Calu3 (cell line): ENCODE results near the gene CCDC172. TPM values are rescaled to one million over a fixed set of nuclear protein-coding genes. Genes with fewer than 3 reads are reported as not detected.

Source experiments
- BruUV-seq: library from RNA; stranded (reverse); fragments of 400-500 nt; replicated peaks from 2 replicates; lab custom pipeline; 2021; lab: Mats Ljungman, UMichigan
- CTCF ChIA-PET: fragments of 300-600 bp; sonication (Branson Sonifier 250); formaldehyde crosslinking; loops from one replicate; lab custom pipeline; 2022; ENCODE audit warnings: antibody characterized with exemption; lab: Charles Lee
- DNase-seq: peaks from one replicate; pipeline ENCODE4 v3.0.0; 2022
- H3K27ac Mint-ChIP-seq: one replicate; pipeline ENCODE4 v1.8.0; 2022; ENCODE audit warnings: mixed read lengths; ENCODE audit not compliant: unreplicated experiment
- H3K27me3 Mint-ChIP-seq: one replicate; pipeline ENCODE4 v1.8.0; 2022; ENCODE audit warnings: mixed read lengths; ENCODE audit not compliant: unreplicated experiment
- H3K36me3 Mint-ChIP-seq: one replicate; pipeline ENCODE4 v1.8.0; 2022; ENCODE audit warnings: mild to moderate bottlenecking, moderate library complexity, mixed read lengths; ENCODE audit not compliant: insufficient read depth, unreplicated experiment
- H3K4me1 Mint-ChIP-seq: one replicate; pipeline ENCODE4 v1.8.0; 2022; ENCODE audit warnings: mild to moderate bottlenecking, low read depth, mixed read lengths; ENCODE audit not compliant: unreplicated experiment
- H3K4me3 Mint-ChIP-seq: one replicate; pipeline ENCODE4 v1.8.0; 2022; ENCODE audit warnings: mild to moderate bottlenecking, low read depth, moderate library complexity, mixed read lengths; ENCODE audit not compliant: unreplicated experiment
- H3K9me3 Mint-ChIP-seq: one replicate; pipeline ENCODE4 v1.8.0; 2022; ENCODE audit warnings: low read depth, mixed read lengths; ENCODE audit not compliant: unreplicated experiment
- CTCF ChIP-seq: fragments of 200-600 bp; IDR thresholded peaks from one replicate; pipeline ENCODE4 v1.8.0; 2022; ENCODE audit warnings: antibody characterized with exemption; ENCODE audit not compliant: unreplicated experiment
- intact Hi-C: fragments of 100-400 bp; cut with micrococcal nuclease; formaldehyde crosslinking; loops from one replicate; pipeline ENCODE4 v1.10.0; 2022; ENCODE audit not compliant: unreplicated experiment
- total RNA-seq: library from RNA; stranded (reverse); gene quantifications from 2 replicates; pipeline ENCODE4 v1.2.3, GENCODE V29; 2022

Gene CCDC172
- total RNA-seq, 1 experiment from 2014 or later = not detected

GRCh38 chr10:116408719-116409118 lies 84.5 kb downstream of the CCDC172 start:
- Mint-ChIP-seq H3K9me3 (peaks cover 2% of the 10 kb centered on the region), H3K4me3 (no peak overlapping the region), H3K36me3 (no peaks in the 10 kb centered on the region), H3K27me3 (peaks cover 26% of the 10 kb centered on the region), H3K4me1 (no peaks in the 10 kb centered on the region), H3K27ac (no peak overlapping the region)
- DNase-seq = no peak
- TF ChIP-seq CTCF = no peak
- intact Hi-C loops = no loop called here
- no TSS peak for BruUV-seq
- CTCF ChIA-PET = no interaction called here

GRCh38 chr10:116410351-116410750 lies 86.1 kb downstream of the CCDC172 start:
- intact Hi-C loops = no loop called here
- no peak for TF ChIP-seq CTCF
- H3K36me3 Mint-ChIP-seq = no peaks in the 10 kb centered on the region
- CTCF ChIA-PET = no interaction called here
- peaks cover 2% of the 10 kb centered on the region for H3K9me3 Mint-ChIP-seq
- peaks cover 26% of the 10 kb centered on the region for H3K27me3 Mint-ChIP-seq
- H3K4me1 Mint-ChIP-seq = no peaks in the 10 kb centered on the region
- H3K27ac Mint-ChIP-seq = no peak overlapping the region
- no peak for DNase-seq
- no peak overlapping the region for H3K4me3 Mint-ChIP-seq
- no TSS peak for BruUV-seq

GRCh38 chr10:116417821-116418220 lies 93.6 kb downstream of the CCDC172 start:
- intact Hi-C loops = no loop called here
- peaks cover 2% of the 10 kb centered on the region for H3K9me3 Mint-ChIP-seq
- no peaks in the 10 kb centered on the region for H3K27me3 Mint-ChIP-seq
- no peaks in the 10 kb centered on the region for H3K4me1 Mint-ChIP-seq
- BruUV-seq = no TSS peak
- TF ChIP-seq CTCF = no peak
- CTCF ChIA-PET = no interaction called here
- no peaks in the 10 kb centered on the region for H3K36me3 Mint-ChIP-seq
- H3K4me3 Mint-ChIP-seq = no peak overlapping the region
- no peak for DNase-seq
- no peak overlapping the region for H3K27ac Mint-ChIP-seq

- H3K4me1 Mint-ChIP-seq = no peaks in the 10 kb centered on the region
- H3K27me3 Mint-ChIP-seq = no peaks in the 10 kb centered on the region
- no peak overlapping the region for H3K4me3 Mint-ChIP-seq
- no peak for DNase-seq
- H3K27ac Mint-ChIP-seq = no peak overlapping the region
- intact Hi-C loops = no loop called here
- CTCF ChIA-PET = no interaction called here
- BruUV-seq = no TSS peak
- peaks cover 2% of the 10 kb centered on the region for H3K9me3 Mint-ChIP-seq
- TF ChIP-seq CTCF = no peak
- no peaks in the 10 kb centered on the region for H3K36me3 Mint-ChIP-seq
Observed at GRCh38 chr10:116418389-116418788, 94.1 kb downstream of the CCDC172 start.
